ENCODE data around the gene VIPR1. TPM values are rescaled to one million over a fixed set of nuclear protein-coding genes. Genes with fewer than 3 reads are reported as not detected.
A peak's percentile ranks its signal among the peaks of the same experiment; 100 is the strongest.

VIPR1 gene
- total RNA-seq, 4 donors from 2014 or later: 121 to 565 (median 254) TPM

- in situ Hi-C loops (cut with MboI; ENCODE audit: low pct_ligation_motif_present in 1 of 4, low pct_unique_long_range_greater_than_20kb in 1 of 4, low sequenced_read_pairs in 3 of 4): no loop called here
- H3K9me3 ChIP-seq: no peaks in the 10 kb centered on the region
- H3K4me1 ChIP-seq: peaks cover 5 to 40% (median 33%) of the 10 kb centered on the region in 4 donors
- H3K4me3 ChIP-seq: no peak overlapping the region
- WGBS, 2 donors (ENCODE audit: low coverage in 1 of 2): 79% methylated on average over 13 of the region's 13 CpGs; no CpG with 5 or more reads in 1 of the 2 donors
- no peak for TF ChIP-seq CTCF (IDR thresholded peaks at IDR 0.05)
- TF ChIP-seq POLR2A (IDR thresholded peaks at IDR 0.05): no peak
- no peak for TF ChIP-seq POLR2AphosphoS5 (IDR thresholded peaks at IDR 0.05)
- no peaks in the 10 kb centered on the region for H3K36me3 ChIP-seq
- H3K27ac ChIP-seq: no peak overlapping the region
- intact Hi-C loops (cut with DNase I; ENCODE audit: low total_unique reads): no loop called here
- H3K27me3 ChIP-seq: peaks cover 56% of the 10 kb centered on the region
- no peak for DNase-seq
Measured at GRCh38 chr3:42498791-42499477, 3.5 kb upstream of the VIPR1 start.

DNA sequence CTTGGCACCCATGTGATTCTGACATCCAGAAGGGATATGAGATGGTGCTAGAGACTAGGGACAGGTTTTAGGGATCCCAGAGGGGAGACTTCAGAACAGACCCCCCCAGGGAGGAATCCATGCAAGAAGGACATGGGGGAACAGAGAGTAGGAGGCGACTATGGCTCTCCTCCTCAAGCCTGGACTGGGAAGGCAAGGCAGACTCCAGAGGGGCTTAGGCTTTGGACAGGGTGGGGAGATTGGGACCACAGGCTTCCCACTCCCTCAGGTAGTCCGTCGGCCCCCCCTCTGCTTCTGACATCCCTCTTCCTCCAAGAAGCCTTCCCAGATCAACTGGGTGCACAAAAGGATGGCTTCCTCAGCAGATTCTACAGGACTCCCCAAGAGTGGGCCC lies 3.0 kb upstream of the VIPR1 start:
- H3K4me1 ChIP-seq: peaks cover 5 to 46% (median 38%) of the 10 kb centered on the region in 4 donors
- intact Hi-C loops (cut with DNase I; ENCODE audit: low total_unique reads): no loop called here
- H3K27me3 ChIP-seq: peaks cover 54% of the 10 kb centered on the region
- H3K9me3 ChIP-seq: no peaks in the 10 kb centered on the region
- no peak overlapping the region for H3K27ac ChIP-seq
- no peaks in the 10 kb centered on the region for H3K36me3 ChIP-seq
- H3K4me3 ChIP-seq: no peak overlapping the region
- WGBS, 2 donors (ENCODE audit: low coverage in 1 of 2): 84% methylated on average over 3 of the region's 3 CpGs; no CpG with 5 or more reads in 1 of the 2 donors
- no peak for TF ChIP-seq POLR2A (IDR thresholded peaks at IDR 0.05)
- no peak for TF ChIP-seq POLR2AphosphoS5 (IDR thresholded peaks at IDR 0.05)
- TF ChIP-seq CTCF (IDR thresholded peaks at IDR 0.05): no peak
- no peak for TF ChIP-seq EP300 (IDR thresholded peaks at IDR 0.05; ENCODE audit: low read depth)
- no peak for DNase-seq
- in situ Hi-C loops (cut with MboI; ENCODE audit: low pct_ligation_motif_present in 1 of 4, low pct_unique_long_range_greater_than_20kb in 1 of 4, low sequenced_read_pairs in 3 of 4): no loop called here

DNA sequence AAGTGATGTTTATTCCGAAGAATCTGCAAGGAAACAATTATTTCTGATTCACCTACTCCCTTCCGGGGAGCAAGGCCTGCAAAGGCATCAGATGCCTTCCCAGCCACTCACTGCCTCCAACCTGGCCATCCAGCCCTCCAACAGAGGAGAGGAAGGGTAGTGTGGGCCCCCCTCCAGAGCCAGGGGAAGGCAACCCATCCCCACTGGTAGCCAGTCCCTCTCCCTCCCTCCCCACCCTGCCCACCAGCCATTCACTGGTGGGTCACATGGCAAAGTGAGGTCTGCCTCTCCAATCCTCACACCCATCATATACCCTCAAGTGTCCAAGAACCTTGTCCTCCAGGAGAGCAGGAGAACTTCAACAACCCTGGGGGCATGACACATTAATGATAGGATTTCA lies 2.4 kb upstream of the VIPR1 start:
- Histone ChIP-seq H3K27me3 (peaks cover 47% of the 10 kb centered on the region), H3K4me3 (no peak overlapping the region), H3K36me3 (no peaks in the 10 kb centered on the region), H3K4me1 (peaks cover 5 to 49% (median 38%) of the 10 kb centered on the region in 4 donors), H3K9me3 (no peaks in the 10 kb centered on the region), H3K27ac (no peak overlapping the region)
- intact Hi-C loops (cut with DNase I; ENCODE audit: low total_unique reads): no loop called here
- in situ Hi-C loops (cut with MboI; ENCODE audit: low pct_ligation_motif_present in 1 of 4, low pct_unique_long_range_greater_than_20kb in 1 of 4, low sequenced_read_pairs in 3 of 4): no loop called here
- DNase-seq: no peak
- TF ChIP-seq POLR2A (IDR thresholded peaks at IDR 0.05): no peak
- TF ChIP-seq CTCF (IDR thresholded peaks at IDR 0.05): no peak
- TF ChIP-seq POLR2AphosphoS5 (IDR thresholded peaks at IDR 0.05): no peak
- TF ChIP-seq EP300 (IDR thresholded peaks at IDR 0.05; ENCODE audit: low read depth): no peak
- 56 to 82% methylated on average over 2 of the region's 2 CpGs for WGBS, 2 donors (ENCODE audit: low coverage in 1 of 2)

DNA sequence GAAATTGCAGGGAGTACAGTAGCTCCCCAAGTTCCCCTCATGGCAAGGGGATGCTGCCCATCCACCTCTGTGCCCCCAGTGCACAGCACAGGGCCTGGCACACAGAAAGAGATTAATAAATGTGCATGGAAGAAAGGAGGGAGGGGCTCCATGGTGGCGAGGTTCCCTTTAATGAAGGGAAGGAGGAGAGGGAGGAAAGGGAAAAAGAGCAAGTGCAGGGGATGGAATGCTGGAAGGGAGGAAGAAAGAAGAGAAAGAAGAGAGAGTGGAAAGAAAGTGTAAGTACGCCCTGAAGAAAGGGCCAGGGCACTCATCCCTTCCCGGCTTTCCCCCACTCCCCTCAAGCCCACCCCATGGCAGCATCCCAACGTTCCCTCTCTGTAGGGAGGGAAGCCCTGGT lies 1.5 kb upstream of the VIPR1 start:
- no peak for TF ChIP-seq POLR2AphosphoS5 (IDR thresholded peaks at IDR 0.05)
- Histone ChIP-seq H3K4me3 (peak overlapping the region in 1 of 4 donors; percentile 56), H3K27ac (no peak overlapping the region), H3K9me3 (no peaks in the 10 kb centered on the region), H3K4me1 (peaks cover 5 to 52% (median 45%) of the 10 kb centered on the region in 4 donors), H3K27me3 (peaks cover 43% of the 10 kb centered on the region), H3K36me3 (no peaks in the 10 kb centered on the region)
- intact Hi-C loops (cut with DNase I; ENCODE audit: low total_unique reads): no loop called here
- 35 to 46% methylated on average over 3 to 4 of the region's 4 CpGs for WGBS, 2 donors (ENCODE audit: low coverage in 1 of 2)
- in situ Hi-C loops (cut with MboI; ENCODE audit: low pct_ligation_motif_present in 1 of 4, low pct_unique_long_range_greater_than_20kb in 1 of 4, low sequenced_read_pairs in 3 of 4): no loop called here
- DNase-seq: no peak

DNA sequence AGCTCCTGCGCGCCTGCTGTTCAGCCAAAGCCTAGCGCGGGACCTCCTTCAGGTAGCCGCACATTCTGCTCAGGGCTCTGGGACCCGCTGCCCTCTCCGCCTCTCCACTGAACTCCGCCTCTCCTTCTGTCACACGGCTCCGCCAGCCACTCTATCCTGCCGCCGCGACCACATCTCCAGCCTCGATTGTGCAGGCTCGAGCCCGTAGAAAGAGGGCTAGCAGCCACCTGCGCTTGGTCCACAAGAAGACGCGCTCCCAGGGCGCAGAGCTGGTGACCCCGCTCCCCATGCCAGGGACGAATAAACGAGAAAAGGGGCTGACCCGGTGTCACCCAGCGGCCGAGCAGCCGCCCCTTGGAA lies 1.1 kb upstream of the VIPR1 start:
- peak overlapping the region in 2 of 4 donors; percentile 85 to 92 for H3K27ac ChIP-seq
- intact Hi-C loops (cut with DNase I; ENCODE audit: low total_unique reads): no loop called here

More for the DNA sequence above, 1.1 kb upstream of the VIPR1 start:
- Histone ChIP-seq H3K4me3 (peak overlapping the region in 3 of 4 donors; percentile 46 to 64 (median 56)), H3K36me3 (no peaks in the 10 kb centered on the region), H3K9me3 (no peaks in the 10 kb centered on the region), H3K27me3 (peaks cover 43% of the 10 kb centered on the region), H3K4me1 (peaks cover 5 to 54% (median 48%) of the 10 kb centered on the region in 4 donors)
- peak; percentile 10 for DNase-seq
- TF ChIP-seq POLR2AphosphoS5 (IDR thresholded peaks at IDR 0.05): no peak
- TF ChIP-seq POLR2A (IDR thresholded peaks at IDR 0.05): no peak
- TF ChIP-seq CTCF (IDR thresholded peaks at IDR 0.05): no peak
- 5% methylated on average over 26 of the region's 27 CpGs; no CpG with 5 or more reads in 1 of the 2 donors for WGBS, 2 donors (ENCODE audit: low coverage in 1 of 2)
- in situ Hi-C loops (cut with MboI; ENCODE audit: low pct_ligation_motif_present in 1 of 4, low pct_unique_long_range_greater_than_20kb in 1 of 4, low sequenced_read_pairs in 3 of 4): no loop called here
